ENCODE data around the gene CEP250.

Gene CEP250

GRCh38 chr20:35563834-35564233, 108.4 kb downstream of the CEP250 start:
- no peak for DNase-seq

- DNase-seq, result no peak
Observed at GRCh38 chr20:35564905-35565304, 109.5 kb downstream of the CEP250 start.

- no peak for DNase-seq
Observed at GRCh38 chr20:35568645-35569044, 113.2 kb downstream of the CEP250 start.
